Choroid plexus epithelial cell (primary cell): Measurements from ENCODE around the gene C6orf47.
"Not testable (repeated sequence)": the region's sequence is repeated elsewhere in the genome, so short reads cannot be mapped to it uniquely, and the experiment has no call there.

Experiments used
- DNase-seq: peaks from one replicate; pipeline ENCODE4 v3.0.0-alpha.2; 2010; ENCODE audit warnings: low read depth
- H3K4me3 ChIP-seq: 2 replicates; pipeline ENCODE4 v1.5.1; 2011; ENCODE audit warnings: low read depth, mild to moderate bottlenecking, control low read depth, low read length, moderate library complexity
- CTCF ChIP-seq: conservative IDR thresholded peaks from 2 replicates; pipeline ENCODE4 v1.5.1; 2011; ENCODE audit warnings: low read depth, mild to moderate bottlenecking, control low read depth, inconsistent platforms, low read length, moderate library complexity

The C6orf47 gene

GRCh38 chr6:31660381-31661261 is at the start of gene C6orf47:
C6orf47 (minus strand) TSS chr6:31660778; CDS start chr6:31659947, 831 bp downstream.
- peak; percentile 83 for DNase-seq
- H3K4me3 ChIP-seq, result peak within 1 kb of the TSS; percentile 82
- TF ChIP-seq CTCF, result no peak

GRCh38 chr6:31709157-31709556 is 48.6 kb upstream of the C6orf47 start:
- DNase-seq, H3K4me3 ChIP-seq: not testable (repeated sequence)

- no peak overlapping the region for H3K4me3 ChIP-seq
- no peak for DNase-seq
- TF ChIP-seq CTCF, result no peak
Measured at GRCh38 chr6:31708224-31708623, 47.6 kb upstream of the C6orf47 start.

- H3K4me3 ChIP-seq, result no peak overlapping the region
- no peak for TF ChIP-seq CTCF
- no peak for DNase-seq
Measured at GRCh38 chr6:31707701-31708100, 47.1 kb upstream of the C6orf47 start.

GRCh38 chr6:31706599-31706998 is 46.0 kb upstream of the C6orf47 start, which contains the start of gene LY6G6F:
LY6G6F (plus strand) TSS chr6:31706866; CDS start chr6:31706907, 41 bp downstream.
- no peak for DNase-seq
- no peak for TF ChIP-seq CTCF
- no peak within 1 kb of the TSS for H3K4me3 ChIP-seq

- TF ChIP-seq CTCF, result no peak
- DNase-seq, result no peak
- H3K4me3 ChIP-seq, result no peak overlapping the region
Measured at GRCh38 chr6:31705931-31706330, 45.4 kb upstream of the C6orf47 start.

- TF ChIP-seq CTCF, result no peak
- H3K4me3 ChIP-seq, result peak within 1 kb of the TSS; percentile 78
- peak; percentile 99 for DNase-seq
Measured at GRCh38 chr6:31702819-31703716, 42.5 kb upstream of the C6orf47 start, which contains the start of gene ABHD16A. ABHD16A (minus strand) TSS chr6:31703324; CDS start chr6:31703281, 43 bp downstream.
